Suprapubic skin (tissue), 4 donors: ENCODE measurements around the gene ENG. TPM values are rescaled to one million over a fixed set of nuclear protein-coding genes. Genes with fewer than 3 reads are reported as not detected.

Experiments
- DNase-seq, 2 donors: peaks; one replicate each; pipeline ENCODE4 v3.0.0-alpha.2; 2019; ENCODE audit warnings: low spot score in 2 of 2
- H3K27ac ChIP-seq: fragments of 200-600 bp; sonication (generic); one replicate; pipeline ENCODE4 v1.5.1; 2019
- H3K27me3 ChIP-seq: fragments of 200-600 bp; sonication (generic); one replicate; pipeline ENCODE4 v1.5.1; 2019
- H3K36me3 ChIP-seq: fragments of 200-600 bp; sonication (generic); one replicate; pipeline ENCODE4 v1.5.1; 2019
- H3K4me1 ChIP-seq: fragments of 200-600 bp; sonication (generic); one replicate; pipeline ENCODE4 v1.5.1; 2019
- H3K4me3 ChIP-seq: fragments of 200-600 bp; sonication (generic); one replicate; pipeline ENCODE4 v1.5.1; 2019; ENCODE audit warnings: mild to moderate bottlenecking
- H3K9me3 ChIP-seq: fragments of 200-600 bp; sonication (generic); one replicate; pipeline ENCODE4 v1.5.1; 2019
- EP300 ChIP-seq: sonication (generic); formaldehyde crosslinking; IDR thresholded peaks from one replicate; pipeline ENCODE4 v1.6.1; 2017; ENCODE audit warnings: antibody characterized with exemption
- POLR2A ChIP-seq, 2 donors: fragments of 450-650 bp; IDR thresholded peaks; one replicate each; pipeline ENCODE4 v1.6.1; 2017; ENCODE audit warnings: antibody characterized with exemption in 2 of 2, mild to moderate bottlenecking in 2 of 2, moderate library complexity in 2 of 2
- POLR2AphosphoS5 ChIP-seq, 3 donors: sonication (generic); formaldehyde crosslinking; IDR thresholded peaks; one replicate each; pipeline ENCODE4 v1.6.1; 2017; ENCODE audit warnings: antibody characterized with exemption in 3 of 3
- WGBS: methylation state at CpG from one replicate; pipeline ENCODE4 v1.1.5; 2018; 5-methylcytosine and 5-hydroxymethylcytosine counted together
- total RNA-seq, 4 donors: library from RNA; depleted of rRNA; stranded (reverse); fragments of >200 nt; gene quantifications; one replicate each; pipeline ENCODE4 v1.1.0, GENCODE V29; 2016
- TF ChIP-seq, protein P1 (sequence below), 2 donors: fragments of 200-600 bp in 1 of 2; fragments of 450-650 bp in 1 of 2; sonication (generic) in 1 of 2; IDR thresholded peaks; one replicate each; pipeline ENCODE4 v1.5.1; 2016 to 2019; ENCODE audit warnings: antibody characterized with exemption in 2 of 2, mild to moderate bottlenecking in 1 of 2, moderate library complexity in 1 of 2

Gene ENG
- total RNA-seq, 4 donors from 2014 or later, result 17.2 to 38.7 (median 31.2) TPM

DNA sequence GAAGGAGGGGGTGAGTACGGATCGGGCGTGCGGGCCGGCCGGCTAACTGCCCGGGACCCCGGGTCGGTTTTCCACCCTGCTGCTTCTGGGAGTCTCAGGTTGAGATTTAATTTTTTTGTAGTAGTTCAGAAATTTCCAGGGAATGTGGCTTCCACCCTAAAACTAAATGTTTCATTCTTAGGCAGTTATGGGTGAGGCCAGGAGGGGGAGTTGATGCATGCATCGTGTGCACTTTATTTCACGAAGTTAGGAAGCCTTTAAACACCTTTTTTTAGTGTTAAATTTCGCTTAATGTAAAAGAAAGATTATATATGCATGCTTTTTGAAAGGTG is 67.7 kb downstream of the ENG start:
- DNase-seq, result no peak
- TF ChIP-seq, protein P1, sequence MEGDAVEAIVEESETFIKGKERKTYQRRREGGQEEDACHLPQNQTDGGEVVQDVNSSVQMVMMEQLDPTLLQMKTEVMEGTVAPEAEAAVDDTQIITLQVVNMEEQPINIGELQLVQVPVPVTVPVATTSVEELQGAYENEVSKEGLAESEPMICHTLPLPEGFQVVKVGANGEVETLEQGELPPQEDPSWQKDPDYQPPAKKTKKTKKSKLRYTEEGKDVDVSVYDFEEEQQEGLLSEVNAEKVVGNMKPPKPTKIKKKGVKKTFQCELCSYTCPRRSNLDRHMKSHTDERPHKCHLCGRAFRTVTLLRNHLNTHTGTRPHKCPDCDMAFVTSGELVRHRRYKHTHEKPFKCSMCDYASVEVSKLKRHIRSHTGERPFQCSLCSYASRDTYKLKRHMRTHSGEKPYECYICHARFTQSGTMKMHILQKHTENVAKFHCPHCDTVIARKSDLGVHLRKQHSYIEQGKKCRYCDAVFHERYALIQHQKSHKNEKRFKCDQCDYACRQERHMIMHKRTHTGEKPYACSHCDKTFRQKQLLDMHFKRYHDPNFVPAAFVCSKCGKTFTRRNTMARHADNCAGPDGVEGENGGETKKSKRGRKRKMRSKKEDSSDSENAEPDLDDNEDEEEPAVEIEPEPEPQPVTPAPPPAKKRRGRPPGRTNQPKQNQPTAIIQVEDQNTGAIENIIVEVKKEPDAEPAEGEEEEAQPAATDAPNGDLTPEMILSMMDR (IDR thresholded peaks at IDR 0.05), result peak in 1 of 2 donors; percentile 26
- no peak for TF ChIP-seq POLR2AphosphoS5 (IDR thresholded peaks at IDR 0.05)
- Histone ChIP-seq H3K36me3 (peaks cover 46% of the 10 kb centered on the region), H3K27ac (peak overlapping the region; percentile 95), H3K27me3 (no peaks in the 10 kb centered on the region), H3K4me3 (peak overlapping the region; percentile 100), H3K4me1 (peaks cover 39% of the 10 kb centered on the region), H3K9me3 (no peaks in the 10 kb centered on the region)
- WGBS, result 2% methylated on average over 10 of the region's 12 CpGs

DNA sequence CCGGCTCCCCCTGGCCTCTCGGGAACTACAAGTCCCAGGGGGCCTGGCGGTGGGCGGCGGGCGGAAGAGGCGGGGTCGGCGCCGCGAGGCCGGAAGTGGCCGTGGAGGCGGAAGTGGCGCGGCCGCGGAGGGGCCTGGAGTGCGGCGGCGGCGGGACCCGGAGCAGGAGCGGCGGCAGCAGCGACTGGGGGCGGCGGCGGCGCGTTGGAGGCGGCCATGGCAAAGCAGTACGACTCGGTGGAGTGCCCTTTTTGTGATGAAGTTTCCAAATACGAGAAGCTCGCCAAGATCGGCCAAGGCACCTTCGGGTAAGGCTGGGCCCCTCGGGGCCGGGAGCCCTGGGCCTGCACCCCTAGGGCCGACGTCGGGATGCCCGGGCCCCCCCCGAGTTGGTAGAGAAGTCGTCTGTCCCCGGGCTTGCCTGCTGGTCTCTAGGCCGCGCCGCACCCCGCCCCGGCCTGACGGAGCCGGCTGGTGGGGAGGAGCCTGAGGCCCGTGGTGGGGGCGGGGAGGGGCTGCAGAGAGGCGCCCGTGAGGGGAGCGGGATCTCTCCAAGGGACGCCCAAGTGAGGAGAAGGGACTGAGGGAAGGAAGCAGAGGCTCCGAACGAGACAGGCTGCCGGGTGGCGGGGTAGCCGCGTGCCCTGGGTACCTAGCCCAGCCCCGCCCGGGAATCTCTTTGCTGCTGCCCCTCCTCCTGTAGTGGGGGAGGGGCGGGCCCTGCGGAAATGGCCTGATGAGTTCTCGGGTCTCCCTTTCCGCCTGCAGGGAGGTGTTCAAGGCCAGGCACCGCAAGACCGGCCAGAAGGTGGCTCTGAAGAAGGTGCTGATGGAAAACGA is 68.3 kb downstream of the ENG start, which contains the start of gene CDK9:
CDK9 (plus strand) TSS at position 102 of the 840 bp plus-strand sequence; CDS start at position 217, 115 bp downstream.
- TF ChIP-seq EP300 (no peak), POLR2AphosphoS5 (IDR thresholded peaks at IDR 0.05) (peak in 1 of 3 donors; percentile 34), POLR2A (IDR thresholded peaks at IDR 0.05) (peak; percentile 38 to 63)
- TF ChIP-seq, protein P1 (IDR thresholded peaks at IDR 0.05), result no peak
- H3K27ac ChIP-seq, result peak within 1 kb of the TSS; percentile 95
- H3K27me3 ChIP-seq, result no peaks in the 10 kb centered on the region
- H3K9me3 ChIP-seq, result no peaks in the 10 kb centered on the region
- H3K4me3 ChIP-seq, result peak within 1 kb of the TSS; percentile 100
- peak; percentile 93 to 94 for DNase-seq
- peaks cover 39% of the 10 kb centered on the region for H3K4me1 ChIP-seq
- H3K36me3 ChIP-seq, result peaks cover 40% of the 10 kb centered on the region
- WGBS, result under 1% methylated on average over 37 of the region's 75 CpGs

DNA sequence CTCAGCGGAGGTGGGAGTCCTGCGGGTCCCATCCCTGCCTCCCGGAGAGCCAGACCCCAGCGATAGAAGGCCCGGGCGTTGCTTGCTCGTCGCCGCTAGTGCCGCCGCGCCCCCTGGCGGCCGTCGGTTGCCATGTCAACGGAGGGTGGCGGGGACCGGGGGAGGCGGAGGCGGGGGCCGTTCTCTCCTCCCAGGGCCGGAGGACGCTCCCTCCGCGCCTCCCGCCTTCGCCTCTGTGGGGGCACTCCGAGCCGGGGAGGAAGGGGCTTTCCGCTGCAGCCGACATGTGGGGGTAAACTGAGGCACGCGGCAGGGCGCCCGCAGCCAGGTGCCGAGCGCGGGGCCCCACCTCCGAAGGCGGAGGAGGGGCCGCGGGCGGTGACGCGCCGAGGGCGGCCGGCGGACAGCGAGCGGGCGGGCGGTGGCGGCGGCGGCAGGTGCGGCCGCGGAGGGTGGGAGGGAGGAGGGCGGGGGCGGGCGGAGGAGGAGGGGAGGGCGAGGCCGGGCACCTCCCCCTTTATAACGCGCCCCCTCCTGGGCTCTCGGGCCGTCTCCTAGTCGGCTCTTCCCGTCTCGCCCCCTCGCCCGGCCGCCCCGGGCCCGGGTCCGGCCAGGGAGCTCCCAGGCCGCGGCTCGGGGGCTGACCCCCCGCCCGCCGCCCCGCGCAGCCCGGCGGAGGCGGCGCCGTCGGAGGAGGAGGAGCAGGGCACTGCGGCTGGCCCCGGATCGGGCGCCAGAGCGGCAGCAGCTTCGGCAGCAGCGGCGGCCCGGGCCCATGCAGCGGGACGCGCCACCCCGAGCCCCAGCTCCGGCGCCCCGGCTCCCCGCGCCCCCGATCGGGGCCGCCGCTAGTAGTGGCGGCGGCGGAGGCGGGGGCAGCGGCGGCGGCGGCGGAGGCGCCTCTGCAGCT is 69.2 kb downstream of the ENG start:
- no peaks in the 10 kb centered on the region for H3K27me3 ChIP-seq
- TF ChIP-seq, protein P1 (IDR thresholded peaks at IDR 0.05), result peak; percentile 79 to 90
- TF ChIP-seq POLR2AphosphoS5 (IDR thresholded peaks at IDR 0.05) (peak in 1 of 3 donors; percentile 57), POLR2A (IDR thresholded peaks at IDR 0.05) (peak; percentile 12), EP300 (no peak)
- H3K27ac ChIP-seq, result peak overlapping the region; percentile 95
- H3K9me3 ChIP-seq, result no peaks in the 10 kb centered on the region
- no CpG with 5 or more reads among the region's 123 CpGs for WGBS
- peak overlapping the region; percentile 100 for H3K4me3 ChIP-seq
- DNase-seq, result peak; percentile 94 to 95
- peaks cover 32% of the 10 kb centered on the region for H3K36me3 ChIP-seq
- peaks cover 43% of the 10 kb centered on the region for H3K4me1 ChIP-seq

DNA sequence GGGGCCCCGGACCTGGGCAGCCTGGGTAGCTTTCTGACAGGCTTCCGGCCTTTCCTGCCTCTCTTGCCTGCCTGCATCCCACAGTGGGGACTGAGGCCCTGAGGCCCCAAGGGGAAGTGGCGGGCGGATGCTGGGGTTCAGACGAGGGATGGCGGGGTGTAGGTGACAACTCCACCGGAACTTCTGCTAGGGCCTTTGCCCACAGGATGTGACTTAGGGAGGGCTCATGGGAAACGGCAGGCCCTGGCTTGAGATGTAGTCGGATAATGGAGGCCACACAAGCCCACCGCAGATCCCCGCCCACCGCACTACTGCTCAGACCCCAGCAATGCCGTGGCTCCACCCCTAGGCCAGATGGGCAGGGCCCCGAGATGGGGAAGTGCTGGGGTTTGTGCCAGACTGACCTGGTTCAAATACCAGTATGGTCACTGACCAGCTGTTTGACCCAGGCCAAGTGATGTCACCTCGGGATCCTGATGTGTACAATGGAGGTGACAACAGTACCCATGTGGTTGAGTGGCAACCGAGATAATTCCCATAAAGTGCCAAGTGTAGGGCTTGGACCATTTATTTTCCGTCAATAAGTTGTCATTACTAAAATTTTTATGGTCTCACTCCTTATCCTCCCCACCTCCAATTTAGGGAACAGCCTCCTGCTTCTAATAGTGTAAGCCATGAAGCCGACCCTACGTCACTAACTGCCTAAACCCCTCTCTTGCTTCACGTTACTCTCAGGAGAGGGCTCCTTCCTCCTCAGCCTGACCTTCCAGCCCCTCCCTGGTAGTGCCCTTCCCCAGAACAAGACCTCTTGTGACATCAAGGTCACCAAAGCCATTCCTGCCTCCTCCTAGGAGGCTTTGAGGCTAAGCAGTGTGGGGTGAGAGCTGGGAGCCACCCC is 71.1 kb downstream of the ENG start:
- peak; percentile 89 to 90 for DNase-seq
- peaks cover 52% of the 10 kb centered on the region for H3K4me1 ChIP-seq

More for the DNA sequence above, 71.1 kb downstream of the ENG start:
- Histone ChIP-seq H3K27ac (peak overlapping the region; percentile 30), H3K27me3 (no peaks in the 10 kb centered on the region), H3K4me3 (no peak overlapping the region), H3K36me3 (peaks cover 12% of the 10 kb centered on the region), H3K9me3 (no peaks in the 10 kb centered on the region)
- TF ChIP-seq POLR2AphosphoS5 (IDR thresholded peaks at IDR 0.05) (no peak), POLR2A (IDR thresholded peaks at IDR 0.05) (no peak)
- TF ChIP-seq, protein P1 (IDR thresholded peaks at IDR 0.05), result no peak
- WGBS, result 62% methylated on average over 20 of the region's 20 CpGs
